KMS-11 (cell line): ENCODE results near the gene FCN1.

ENCODE experiments used
- H2AFZ ChIP-seq: fragments of 200-600 bp; sonication (generic); 2 replicates; pipeline ENCODE4 v1.6.1; 2016; ENCODE audit warnings: antibody characterized with exemption, mixed run types, low read depth
- H3K27ac ChIP-seq: fragments of 200-600 bp; sonication (generic); 2 replicates; pipeline ENCODE4 v1.6.1; 2016; ENCODE audit warnings: mild to moderate bottlenecking, mixed run types
- H3K27me3 ChIP-seq: fragments of 200-600 bp; sonication (generic); 2 replicates; pipeline ENCODE4 v1.6.1; 2017; ENCODE audit warnings: mild to moderate bottlenecking, low read depth, mixed run types, moderate library complexity; ENCODE audit not compliant: insufficient read depth
- H3K36me3 ChIP-seq: fragments of 200-600 bp; sonication (generic); 2 replicates; pipeline ENCODE4 v1.6.1; 2017; ENCODE audit warnings: mild to moderate bottlenecking, mixed run types; ENCODE audit not compliant: insufficient read depth
- H3K4me1 ChIP-seq: fragments of 200-600 bp; sonication (generic); 2 replicates; pipeline ENCODE4 v1.6.1; 2016; ENCODE audit warnings: mild to moderate bottlenecking, low read depth, mixed run types; ENCODE audit not compliant: poor library complexity, severe bottlenecking
- H3K4me2 ChIP-seq: fragments of 200-600 bp; sonication (generic); 2 replicates; pipeline ENCODE4 v1.7.0; 2016; ENCODE audit warnings: mild to moderate bottlenecking, mixed run types
- H3K4me3 ChIP-seq: fragments of 200-600 bp; sonication (generic); IDR thresholded peaks from 2 replicates; pipeline ENCODE4 v1.6.1; 2017; ENCODE audit warnings: low read depth, low read length, mixed read lengths; ENCODE audit not compliant: insufficient read depth
- H3K79me2 ChIP-seq: fragments of 200-600 bp; sonication (generic); 2 replicates; pipeline ENCODE4 v1.6.1; 2016; ENCODE audit warnings: low read depth, mixed run types; ENCODE audit not compliant: insufficient read depth
- H3K9ac ChIP-seq: fragments of 200-600 bp; sonication (generic); 2 replicates; pipeline ENCODE4 v1.6.1; 2016; ENCODE audit warnings: mild to moderate bottlenecking, mixed run types
- H4K20me1 ChIP-seq: fragments of 200-600 bp; sonication (generic); 2 replicates; pipeline ENCODE4 v1.6.1; 2016; ENCODE audit warnings: mild to moderate bottlenecking, mixed run types; ENCODE audit not compliant: insufficient read depth
- CTCF ChIP-seq: fragments of 200-600 bp; sonication (generic); conservative IDR thresholded peaks from 2 replicates; pipeline ENCODE4 v1.6.1; 2017; ENCODE audit warnings: low read depth, mild to moderate bottlenecking, antibody characterized with exemption, low read length, moderate library complexity, mixed read lengths

The FCN1 gene

GRCh38 chr9:134929193-134930158 lies 11.8 kb upstream of the FCN1 start:
- Histone ChIP-seq H3K4me2 (no peak overlapping the region), H3K4me1 (no peaks in the 10 kb centered on the region), H3K36me3 (no peaks in the 10 kb centered on the region), H3K27me3 (peaks cover 43% of the 10 kb centered on the region; the same call in 1 of the 2 replicates), H3K4me3 (no peak overlapping the region), H3K9ac (no peak overlapping the region), H2AFZ (no peak overlapping the region), H3K27ac (no peak overlapping the region), H3K79me2 (no peaks in the 10 kb centered on the region), H4K20me1 (no peaks in the 10 kb centered on the region)
- no peak for TF ChIP-seq CTCF

- Histone ChIP-seq H3K27ac (no peak overlapping the region), H3K36me3 (no peaks in the 10 kb centered on the region), H3K27me3 (peaks cover 36% of the 10 kb centered on the region; the same call in 1 of the 2 replicates), H3K79me2 (no peaks in the 10 kb centered on the region), H3K4me1 (no peaks in the 10 kb centered on the region), H4K20me1 (no peaks in the 10 kb centered on the region), H3K4me3 (no peak overlapping the region), H3K9ac (no peak overlapping the region), H3K4me2 (no peak overlapping the region), H2AFZ (no peak overlapping the region)
- no peak for TF ChIP-seq CTCF
Measured at GRCh38 chr9:134928436-134929192, 10.9 kb upstream of the FCN1 start.

DNA sequence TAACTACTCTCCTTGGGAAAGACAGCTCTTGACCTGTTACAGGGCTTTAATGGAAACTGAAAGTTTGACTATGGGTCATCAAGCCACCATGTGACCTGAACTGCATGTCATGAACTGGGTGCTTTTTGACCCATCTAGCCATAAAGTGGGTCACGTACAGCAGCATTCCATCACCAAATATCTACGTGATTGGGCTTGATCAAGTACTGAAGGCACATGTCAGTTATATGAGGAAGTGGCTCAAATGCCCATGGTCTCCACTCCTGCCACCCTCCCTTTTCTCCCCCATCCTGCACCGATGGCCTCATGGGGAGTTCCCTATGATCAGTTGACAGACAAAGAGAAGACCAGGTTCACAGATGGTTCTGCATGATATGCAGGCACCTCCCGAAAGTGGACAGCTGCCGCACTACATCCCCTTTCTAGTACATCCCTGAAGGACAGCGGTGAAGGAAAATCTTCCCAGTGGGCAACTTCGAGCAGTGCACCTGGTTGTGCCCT lies 7.3 kb upstream of the FCN1 start:
- Histone ChIP-seq H3K36me3 (no peaks in the 10 kb centered on the region), H3K9ac (no peak overlapping the region), H2AFZ (no peak overlapping the region), H3K79me2 (no peaks in the 10 kb centered on the region), H3K27me3 (peaks cover 23% of the 10 kb centered on the region; the same call in 1 of the 2 replicates), H3K4me3 (no peak overlapping the region), H4K20me1 (no peaks in the 10 kb centered on the region), H3K4me1 (no peaks in the 10 kb centered on the region), H3K4me2 (no peak overlapping the region), H3K27ac (no peak overlapping the region)
- TF ChIP-seq CTCF: no peak

GRCh38 chr9:134923466-134923865 lies 5.8 kb upstream of the FCN1 start:
- H3K9ac ChIP-seq: no peak overlapping the region
- no peaks in the 10 kb centered on the region for H3K79me2 ChIP-seq
- no peak overlapping the region for H3K4me2 ChIP-seq
- no peak overlapping the region for H3K27ac ChIP-seq
- no peak overlapping the region for H2AFZ ChIP-seq
- H3K27me3 ChIP-seq: peaks cover 19% of the 10 kb centered on the region; the same call in 1 of the 2 replicates
- TF ChIP-seq CTCF: no peak
- H3K36me3 ChIP-seq: no peaks in the 10 kb centered on the region
- H4K20me1 ChIP-seq: no peaks in the 10 kb centered on the region
- no peaks in the 10 kb centered on the region for H3K4me1 ChIP-seq
- no peak overlapping the region for H3K4me3 ChIP-seq
